GM18505 (cell line): Measurements from ENCODE around the gene IL36B.

Experiments
- ATAC-seq: cut with Tn5 transposase; IDR thresholded peaks from one replicate; pipeline ENCODE4 v1.9.1; 2021; ENCODE audit not compliant: unreplicated experiment
- POLR2A ChIP-seq: IDR thresholded peaks from 4 replicates; pipeline ENCODE4 v1.6.1; 2011; ENCODE audit warnings: borderline replicate concordance; ENCODE audit not compliant: insufficient read depth, insufficient read length; ENCODE audit errors: extremely low read depth

Gene IL36B

GRCh38 chr2:113025737-113026136 lies 26.9 kb downstream of the IL36B start:
- TF ChIP-seq POLR2A: no peak

GRCh38 chr2:113024764-113025163 lies 27.9 kb downstream of the IL36B start:
- no peak for ATAC-seq

More at GRCh38 chr2:113025737-113026136, 26.9 kb downstream of the IL36B start:
- no peak for ATAC-seq

GRCh38 chr2:113021312-113021711 lies 31.4 kb downstream of the IL36B start:
- TF ChIP-seq POLR2A: no peak
- no peak for ATAC-seq

More at GRCh38 chr2:113024764-113025163, 27.9 kb downstream of the IL36B start:
- TF ChIP-seq POLR2A: no peak

GRCh38 chr2:113018509-113018908 lies 34.2 kb downstream of the IL36B start:
- ATAC-seq: no peak
- TF ChIP-seq POLR2A: no peak

- ATAC-seq: no peak
- no peak for TF ChIP-seq POLR2A
These were observed 37.0 kb downstream of the IL36B start for GRCh38 chr2:113015655-113016054.

GRCh38 chr2:113015042-113015441 lies 37.6 kb downstream of the IL36B start:
- no peak for TF ChIP-seq POLR2A
- ATAC-seq: no peak

GRCh38 chr2:113014067-113014466 lies 38.6 kb downstream of the IL36B start:
- no peak for ATAC-seq

GRCh38 chr2:113013336-113013661 lies 39.4 kb downstream of the IL36B start:
- no peak for TF ChIP-seq POLR2A
- ATAC-seq: no peak

More at GRCh38 chr2:113014067-113014466, 38.6 kb downstream of the IL36B start:
- no peak for TF ChIP-seq POLR2A

GRCh38 chr2:113012436-113013335 lies 40.0 kb downstream of the IL36B start:
- no peak for TF ChIP-seq POLR2A
- ATAC-seq: no peak

GRCh38 chr2:113011108-113011507 lies 41.6 kb downstream of the IL36B start:
- ATAC-seq: no peak
- TF ChIP-seq POLR2A: no peak

GRCh38 chr2:113010088-113010487 lies 42.6 kb downstream of the IL36B start:
- no peak for TF ChIP-seq POLR2A
- ATAC-seq: no peak

- ATAC-seq: no peak
- TF ChIP-seq POLR2A: no peak
These were observed 43.0 kb downstream of the IL36B start for GRCh38 chr2:113009622-113010021.

GRCh38 chr2:113007250-113007649 lies 45.4 kb downstream of the IL36B start:
- no peak for TF ChIP-seq POLR2A
- ATAC-seq: no peak

GRCh38 chr2:113005030-113005509 lies 47.6 kb downstream of the IL36B start, which contains the start of gene IL36A:
Gene IL36A (plus strand): TSS chr2:113005459. CDS start chr2:113005872, 413 bp downstream.
- ATAC-seq: no peak
- no peak for TF ChIP-seq POLR2A
